ENCODE results near the gene ZNF444.

The ZNF444 gene

DNA sequence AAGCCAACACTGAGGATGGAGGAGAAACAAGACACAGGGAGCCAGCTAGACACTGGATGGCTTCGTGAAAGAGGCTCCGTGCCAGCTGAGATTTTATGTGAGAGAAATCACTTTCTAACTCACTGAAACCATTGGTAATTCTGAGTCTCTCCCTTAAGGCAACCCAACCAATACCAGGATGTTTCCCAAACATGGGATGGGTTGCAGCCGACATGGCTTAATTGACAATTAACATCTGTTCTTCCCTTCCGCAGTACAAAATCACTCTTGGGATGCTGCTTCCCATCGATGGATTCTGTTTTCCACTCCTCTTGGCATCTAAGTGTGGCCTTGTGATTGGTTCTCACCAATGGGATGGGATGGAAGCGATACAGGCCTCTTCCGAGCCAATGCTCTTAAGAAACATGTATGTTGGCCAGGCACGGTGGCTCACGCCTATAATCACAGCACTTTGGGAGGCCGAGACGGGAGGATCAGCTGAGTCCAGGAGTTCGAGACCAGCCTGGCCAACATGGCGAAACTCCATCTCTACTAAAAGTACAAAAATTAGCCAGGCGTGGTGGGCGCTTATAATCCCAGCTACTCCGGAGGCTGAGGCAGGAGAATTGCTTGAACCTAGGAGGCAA lies 17.7 kb upstream of the ZNF444 start:
- TF ChIP-seq CTCF (conservative IDR thresholded peaks at IDR 0.05; ENCODE audit: control insufficient read depth, insufficient read depth, low read depth, low read length): no peak
- DNase-seq (ENCODE audit: low read depth): no peak
- no peak overlapping the region for H3K4me3 ChIP-seq (ENCODE audit: control insufficient read depth, low read depth, low read length)

DNA sequence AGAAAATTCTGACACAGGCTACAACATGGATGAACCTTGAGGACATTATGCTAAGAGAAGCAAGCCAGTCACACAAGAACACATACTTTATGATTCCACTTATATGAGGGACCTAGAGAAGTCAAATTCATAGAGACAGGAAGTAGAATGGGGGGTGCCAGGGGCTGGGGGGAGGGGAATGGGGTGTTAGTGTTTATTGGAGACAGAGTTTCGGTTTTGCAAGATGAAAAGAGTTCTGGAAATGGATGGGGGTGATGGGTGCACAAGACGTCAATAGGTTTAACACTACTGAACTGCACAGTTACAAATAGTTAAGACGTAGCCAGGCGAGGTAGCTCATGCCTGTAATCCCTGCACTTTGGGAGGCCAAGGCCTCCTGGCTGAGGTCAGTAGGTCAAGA lies 16.5 kb upstream of the ZNF444 start:
- no peak for DNase-seq (ENCODE audit: low read depth)
- no peak overlapping the region for H3K4me3 ChIP-seq (ENCODE audit: control insufficient read depth, low read depth, low read length)
- no peak for TF ChIP-seq CTCF (conservative IDR thresholded peaks at IDR 0.05; ENCODE audit: control insufficient read depth, insufficient read depth, low read depth, low read length)

DNA sequence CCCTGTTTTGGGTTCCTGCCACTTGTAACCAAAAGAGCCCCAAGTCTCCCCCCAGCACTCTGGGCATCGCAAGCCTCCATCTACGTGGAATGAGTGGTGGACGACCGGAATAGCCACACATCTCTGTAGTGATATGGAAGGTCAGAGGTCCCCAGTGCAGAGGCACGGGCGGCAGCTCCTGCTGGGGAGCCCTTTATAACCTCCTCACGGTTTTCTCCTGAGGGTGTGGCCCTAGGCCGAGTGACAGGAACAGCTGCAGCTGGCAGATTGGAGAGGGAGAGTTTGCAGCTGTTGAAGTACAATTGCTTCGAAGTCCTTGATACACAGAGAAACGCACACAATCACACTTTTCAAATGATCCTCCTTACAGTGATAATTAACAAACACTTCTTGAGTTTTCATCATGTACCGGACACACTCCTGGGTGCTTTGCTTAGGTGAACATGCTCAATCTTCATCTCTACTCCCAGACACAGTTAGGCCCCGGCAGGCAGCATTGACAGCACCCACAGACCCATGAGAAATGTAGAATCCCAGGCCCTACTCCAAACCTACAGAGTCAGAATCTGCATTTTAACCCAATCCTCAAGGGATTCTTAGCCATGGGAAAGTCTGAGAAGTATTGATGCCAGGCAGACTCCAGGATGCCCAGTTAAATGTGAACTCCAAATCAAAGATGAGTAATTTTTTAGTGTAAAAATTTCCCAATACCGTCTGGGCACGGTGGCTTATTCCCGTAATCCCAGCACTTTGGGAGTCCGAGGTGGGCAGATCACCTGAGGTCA lies 15.1 kb upstream of the ZNF444 start:
- no peak overlapping the region for H3K4me3 ChIP-seq (ENCODE audit: control insufficient read depth, low read depth, low read length)
- TF ChIP-seq CTCF (conservative IDR thresholded peaks at IDR 0.05; ENCODE audit: control insufficient read depth, insufficient read depth, low read depth, low read length): no peak
- no peak for DNase-seq (ENCODE audit: low read depth)

GRCh38 chr19:56126983-56127780 lies 13.9 kb upstream of the ZNF444 start:
- TF ChIP-seq CTCF (conservative IDR thresholded peaks at IDR 0.05; ENCODE audit: control insufficient read depth, insufficient read depth, low read depth, low read length): no peak

GRCh38 chr19:56130006-56130405 lies 11.1 kb upstream of the ZNF444 start:
- no peak for TF ChIP-seq CTCF (conservative IDR thresholded peaks at IDR 0.05; ENCODE audit: control insufficient read depth, insufficient read depth, low read depth, low read length)
- no peak for DNase-seq (ENCODE audit: low read depth)
- no peak overlapping the region for H3K4me3 ChIP-seq (ENCODE audit: control insufficient read depth, low read depth, low read length)

More at GRCh38 chr19:56126983-56127780, 13.9 kb upstream of the ZNF444 start:
- no peak for DNase-seq (ENCODE audit: low read depth)
- no peak overlapping the region for H3K4me3 ChIP-seq (ENCODE audit: control insufficient read depth, low read depth, low read length)

DNA sequence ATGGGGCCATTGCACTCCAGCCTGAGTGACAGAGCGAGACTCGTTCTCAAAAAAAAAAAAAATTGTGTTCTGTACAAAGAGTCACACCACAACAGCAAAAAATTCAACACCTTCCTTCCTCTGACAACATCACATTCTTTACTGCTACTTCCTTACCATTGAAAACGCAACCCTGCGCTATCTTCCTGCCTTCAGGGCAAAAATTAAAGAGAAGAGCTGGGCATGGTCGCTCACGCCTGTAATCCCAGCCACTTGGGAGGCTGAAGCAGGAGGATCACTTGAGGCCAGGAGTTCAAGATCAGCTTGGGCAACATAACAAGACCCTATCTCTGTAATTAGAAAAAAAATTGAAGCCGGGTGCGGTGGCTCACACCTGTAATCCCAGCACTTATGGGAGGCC lies 9.4 kb upstream of the ZNF444 start:
- no peak for TF ChIP-seq CTCF (conservative IDR thresholded peaks at IDR 0.05; ENCODE audit: control insufficient read depth, insufficient read depth, low read depth, low read length)
- H3K4me3 ChIP-seq (ENCODE audit: control insufficient read depth, low read depth, low read length): no peak overlapping the region
- DNase-seq (ENCODE audit: low read depth): no peak
